DMS53 (cell line): ENCODE results near the gene KRTAP5-2.
"Not testable (repeated sequence)": the region's sequence is repeated elsewhere in the genome, so short reads cannot be mapped to it uniquely, and the experiment has no call there.

Experiments used
- DNase-seq: peaks from one replicate; lab custom pipeline; 2025; lab: John Stamatoyannopoulos, UW

KRTAP5-2 gene

DNA sequence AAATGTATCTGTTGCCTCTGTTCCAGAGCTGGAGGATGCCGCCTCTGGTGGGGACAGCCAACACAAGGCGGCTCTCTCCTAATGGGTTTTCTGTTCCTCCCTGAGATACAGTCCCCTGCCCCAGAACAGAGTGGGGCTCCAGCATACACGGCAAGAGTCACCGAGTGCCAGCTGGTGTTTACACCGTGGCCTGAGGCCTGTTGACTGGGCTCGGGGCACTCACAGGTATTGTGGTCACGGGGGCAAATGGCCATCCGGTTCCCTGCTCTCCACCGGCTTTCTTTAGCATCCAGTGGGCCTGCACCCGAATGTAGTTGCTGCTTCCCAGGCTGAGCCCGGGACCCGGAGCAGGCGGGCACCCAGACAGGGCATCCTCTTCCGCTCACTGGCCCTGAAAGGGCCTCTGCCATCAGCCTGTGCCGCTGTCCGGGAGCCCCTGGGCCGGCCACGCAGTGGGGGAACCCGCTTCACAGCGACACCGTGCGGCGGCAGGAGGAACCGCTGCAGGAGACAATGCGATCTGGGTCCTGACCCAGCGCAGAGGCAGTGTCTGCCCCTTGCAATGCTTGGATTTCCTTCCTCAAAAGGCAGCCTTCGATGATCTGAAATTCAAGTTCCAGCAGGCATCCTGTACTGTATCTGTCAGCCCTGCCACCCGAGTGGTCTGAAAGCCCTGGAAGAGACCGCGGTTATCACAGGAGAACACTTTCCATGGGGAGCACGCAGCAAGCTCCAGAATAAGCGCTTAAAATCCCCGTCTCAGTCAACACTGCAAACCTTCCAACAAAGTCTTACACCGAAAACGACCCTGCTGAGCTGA, 30.6 kb upstream of the KRTAP5-2 start:
- peak; percentile 76 for DNase-seq

DNA sequence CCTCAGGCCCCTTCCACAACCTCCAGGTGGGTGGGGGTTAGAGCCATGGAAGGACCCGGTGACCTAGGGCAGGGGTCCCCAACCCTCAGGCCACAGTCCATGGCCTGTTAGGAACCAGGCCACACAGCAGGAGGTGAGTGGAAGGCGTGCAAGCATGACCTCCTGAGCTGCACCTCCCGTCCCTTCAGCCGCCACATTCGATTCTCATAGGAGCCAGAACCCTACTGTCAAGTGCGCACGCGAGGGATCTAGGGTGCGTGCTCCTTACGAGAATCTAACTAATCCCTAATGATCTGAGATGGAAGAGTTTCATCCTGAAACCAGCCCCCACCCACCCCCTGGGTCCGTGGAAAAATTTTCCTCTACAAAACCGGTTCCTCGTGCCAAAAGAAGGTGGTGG, 27.4 kb upstream of the KRTAP5-2 start:
- no peak for DNase-seq

DNA sequence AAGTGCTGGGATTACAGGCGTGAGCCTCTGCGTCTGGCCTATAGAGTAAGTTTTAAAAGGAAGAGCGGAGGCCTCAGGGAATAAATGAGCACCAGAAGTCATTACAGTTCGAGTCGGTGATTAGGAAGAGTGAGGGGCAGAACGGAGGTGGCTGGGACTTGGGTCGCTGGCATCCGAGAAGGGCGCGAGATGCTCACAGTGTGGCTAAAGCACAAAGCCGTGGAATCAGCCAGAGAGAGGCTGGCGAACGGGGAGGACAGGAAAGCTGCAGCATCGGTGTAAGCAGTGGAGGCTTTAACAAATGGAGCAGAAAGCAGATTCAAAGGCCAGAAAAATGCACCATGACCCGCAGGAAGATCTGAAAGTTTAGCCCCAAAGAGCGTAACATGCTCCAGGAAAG, 26.5 kb upstream of the KRTAP5-2 start:
- DNase-seq: no peak

DNA sequence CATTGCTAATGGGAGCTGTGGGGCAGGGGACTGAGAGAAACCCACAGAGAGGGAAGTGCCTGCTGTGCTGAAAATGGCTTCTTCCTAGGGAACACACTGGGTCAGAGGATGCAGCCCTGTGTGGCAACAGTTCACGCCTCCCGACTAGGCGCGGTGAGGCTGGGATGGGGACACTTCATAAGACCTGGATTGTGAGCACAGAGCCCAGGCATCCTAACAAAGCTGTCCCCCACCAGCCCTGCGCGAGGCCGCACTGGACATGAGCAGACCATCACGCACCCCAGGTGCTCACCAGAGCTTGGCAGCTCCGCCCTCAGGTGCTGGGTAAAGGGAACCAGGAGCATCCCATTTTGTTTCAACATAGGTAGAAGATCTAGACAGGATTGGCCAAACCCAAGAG, 25.6 kb upstream of the KRTAP5-2 start:
- no peak for DNase-seq

DNA sequence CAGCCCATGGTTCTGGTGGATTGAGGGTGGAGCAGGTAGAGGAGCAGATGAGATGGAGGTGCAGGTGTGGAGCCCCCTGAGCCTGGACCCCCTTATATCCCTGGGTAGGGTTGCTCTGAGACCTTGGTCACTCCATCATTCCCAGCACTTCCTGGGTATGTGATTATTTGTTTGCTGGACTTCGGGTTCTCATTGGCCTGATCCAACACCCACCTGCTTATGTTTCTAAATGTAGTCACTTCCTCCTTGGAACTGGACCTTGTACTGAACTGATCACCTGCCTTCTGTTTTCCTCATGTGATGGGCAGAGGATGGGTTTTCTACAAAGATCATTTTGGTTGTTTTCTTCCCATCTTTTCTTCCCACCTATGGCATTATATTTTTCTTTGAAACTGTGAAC, 24.0 kb upstream of the KRTAP5-2 start, which contains the start of gene KRTAP5-4:
TSS of gene KRTAP5-4 (minus strand) at position 53 of the 400 bp plus-strand sequence. CDS start at position 8, 45 bp downstream.
- peak; percentile 61 for DNase-seq

GRCh38 chr11:1619449-1619848, 21.4 kb upstream of the KRTAP5-2 start:
- no peak for DNase-seq

DNA sequence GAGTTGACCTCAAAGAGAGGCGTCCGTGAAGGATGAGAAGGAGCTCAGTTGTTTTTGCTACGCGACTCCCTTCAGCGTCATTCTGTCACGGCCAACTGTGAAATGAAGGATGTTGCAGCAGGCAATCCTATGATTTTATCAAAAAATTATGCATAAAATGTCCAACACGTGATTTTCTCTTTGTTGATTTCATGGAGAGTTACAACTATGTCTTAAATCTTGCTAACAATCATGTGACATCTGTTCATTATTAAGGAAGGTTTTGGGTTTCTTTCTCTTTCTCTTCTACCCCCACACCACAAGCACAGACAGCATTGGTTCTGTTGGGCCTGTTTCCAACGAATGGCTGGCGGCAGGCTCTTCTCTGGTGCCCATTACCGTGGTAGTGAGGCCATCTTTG, 20.1 kb upstream of the KRTAP5-2 start:
- no peak for DNase-seq

- peak; percentile 51 for DNase-seq
Measured at GRCh38 chr11:1608363-1608762, 10.3 kb upstream of the KRTAP5-2 start, which contains the start of gene KRTAP5-3. TSS of gene KRTAP5-3 (minus strand) at chr11:1608463. CDS start at chr11:1608385, 78 bp downstream.

GRCh38 chr11:1607901-1608300, 9.8 kb upstream of the KRTAP5-2 start:
- DNase-seq: not testable (repeated sequence)

- not testable (repeated sequence) for DNase-seq
Measured at GRCh38 chr11:1607156-1607845, 9.2 kb upstream of the KRTAP5-2 start.

DNA sequence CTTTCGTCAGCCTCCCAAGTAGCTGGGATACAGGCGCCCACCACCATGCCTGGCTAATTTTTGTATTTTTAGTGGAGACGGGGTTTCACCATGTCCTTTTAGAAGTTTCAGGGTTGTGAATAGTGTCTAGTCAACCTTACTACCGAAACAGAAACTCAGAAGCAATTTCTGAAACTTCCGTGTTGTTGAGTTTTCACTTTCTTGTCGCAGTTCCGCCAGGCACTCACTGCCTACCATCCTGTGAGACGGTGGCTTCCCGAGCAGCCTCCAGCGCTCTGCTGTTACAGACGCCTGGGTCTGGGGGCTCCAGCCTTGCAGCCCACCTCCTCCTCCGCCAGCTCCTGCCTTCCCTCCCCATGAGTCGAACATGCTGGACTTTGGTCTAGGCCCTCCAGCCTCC, 7.8 kb upstream of the KRTAP5-2 start:
- DNase-seq: not testable (repeated sequence)

DNA sequence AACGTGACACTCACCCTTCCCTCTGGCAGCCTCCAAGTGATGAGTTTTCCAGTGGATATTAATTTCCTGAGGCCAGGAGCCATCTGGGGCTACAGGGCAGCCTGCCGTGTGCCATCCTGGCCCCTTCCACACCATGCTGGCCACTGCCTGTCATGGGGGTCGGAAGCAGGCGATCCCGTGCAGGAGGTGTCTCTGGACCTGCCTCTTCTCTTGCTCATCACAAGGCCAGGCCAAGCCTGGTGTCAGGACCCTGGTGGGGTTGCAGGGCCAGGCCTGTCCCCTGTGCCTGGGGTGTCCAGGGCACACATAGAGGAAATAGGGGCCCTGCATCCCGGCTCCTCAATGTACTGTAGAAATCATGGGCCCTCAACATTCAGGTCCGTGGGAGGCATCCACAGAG, 6.6 kb upstream of the KRTAP5-2 start:
- no peak for DNase-seq

GRCh38 chr11:1604181-1604580, 6.1 kb upstream of the KRTAP5-2 start:
- no peak for DNase-seq

DNA sequence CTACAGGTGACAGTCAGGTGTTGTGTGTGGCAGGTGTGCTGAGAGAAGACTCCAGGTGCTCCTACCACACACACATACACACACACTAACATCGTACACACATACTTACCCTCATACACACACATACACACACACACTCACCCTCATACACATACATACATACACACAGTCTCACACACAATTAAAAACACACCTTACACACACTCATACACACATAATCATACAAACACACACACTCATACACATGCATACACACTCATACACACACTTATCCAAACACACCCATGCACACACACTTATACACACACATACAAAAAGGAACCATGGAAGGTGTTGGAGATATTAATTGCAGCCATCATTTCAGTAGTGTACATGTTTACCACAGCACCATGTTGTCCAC, 5.5 kb upstream of the KRTAP5-2 start:
- DNase-seq: no peak

DNA sequence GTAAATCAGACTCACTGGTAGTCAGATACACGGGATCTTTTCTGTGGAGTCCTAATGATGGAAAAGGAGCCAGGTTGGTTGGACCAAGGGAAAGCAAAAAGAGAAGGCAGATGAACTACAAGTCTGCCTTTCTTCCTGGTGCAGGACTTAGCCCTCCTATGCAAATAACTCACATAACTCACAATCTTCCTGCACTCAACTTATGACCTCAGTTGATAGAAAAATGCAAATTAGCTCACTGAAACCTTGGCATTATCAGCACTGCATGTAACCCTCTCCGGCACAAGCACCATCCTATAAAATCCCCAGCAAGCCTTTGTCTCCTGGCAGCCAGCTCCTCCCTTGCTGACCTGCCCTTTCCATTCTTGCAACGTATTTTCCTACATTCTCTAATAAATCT, 3.6 kb upstream of the KRTAP5-2 start:
- DNase-seq: not testable (repeated sequence)

DNA sequence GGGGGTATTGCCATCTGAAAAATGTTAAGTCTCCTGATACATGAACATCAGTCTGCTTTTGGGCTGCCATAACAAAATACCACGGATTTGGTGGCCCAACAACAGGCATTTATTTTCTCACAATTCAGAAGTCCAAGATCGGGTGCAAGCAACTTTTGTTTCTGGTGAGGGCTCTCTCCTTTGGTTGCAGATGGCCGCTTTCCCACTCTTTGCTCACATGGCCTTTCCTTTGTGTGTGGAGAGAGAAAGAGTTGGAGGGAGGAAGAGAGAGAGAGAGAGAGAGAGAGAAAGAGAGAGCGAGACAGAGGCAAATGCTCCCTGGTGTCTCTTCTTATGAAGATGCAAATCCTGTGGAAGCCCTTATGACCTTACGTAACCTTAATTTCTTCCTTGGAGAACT, 2.5 kb upstream of the KRTAP5-2 start:
- DNase-seq: no peak

DNA sequence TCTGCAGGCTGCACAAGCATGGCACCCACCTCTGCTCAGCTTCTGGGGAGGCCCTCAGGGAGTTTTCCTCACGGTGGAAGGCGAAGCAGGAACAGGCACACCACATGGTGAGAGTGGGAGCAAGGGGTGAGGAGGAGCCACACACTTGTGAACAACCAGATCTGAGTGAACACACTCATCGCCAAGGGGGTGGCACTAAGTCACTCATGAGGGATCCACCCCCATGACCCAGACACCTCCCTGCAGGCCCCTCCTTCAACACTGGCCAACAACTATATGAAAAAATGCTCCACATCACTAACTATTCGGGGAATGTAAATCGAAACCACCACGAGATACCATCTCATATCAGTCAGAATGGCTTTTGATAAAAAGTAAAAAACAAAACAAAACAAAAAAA, 722 bp upstream of the KRTAP5-2 start:
- DNase-seq: no peak

- DNase-seq: not testable (repeated sequence)
Measured at GRCh38 chr11:1598406-1598805, 312 bp upstream of the KRTAP5-2 start.

DNA sequence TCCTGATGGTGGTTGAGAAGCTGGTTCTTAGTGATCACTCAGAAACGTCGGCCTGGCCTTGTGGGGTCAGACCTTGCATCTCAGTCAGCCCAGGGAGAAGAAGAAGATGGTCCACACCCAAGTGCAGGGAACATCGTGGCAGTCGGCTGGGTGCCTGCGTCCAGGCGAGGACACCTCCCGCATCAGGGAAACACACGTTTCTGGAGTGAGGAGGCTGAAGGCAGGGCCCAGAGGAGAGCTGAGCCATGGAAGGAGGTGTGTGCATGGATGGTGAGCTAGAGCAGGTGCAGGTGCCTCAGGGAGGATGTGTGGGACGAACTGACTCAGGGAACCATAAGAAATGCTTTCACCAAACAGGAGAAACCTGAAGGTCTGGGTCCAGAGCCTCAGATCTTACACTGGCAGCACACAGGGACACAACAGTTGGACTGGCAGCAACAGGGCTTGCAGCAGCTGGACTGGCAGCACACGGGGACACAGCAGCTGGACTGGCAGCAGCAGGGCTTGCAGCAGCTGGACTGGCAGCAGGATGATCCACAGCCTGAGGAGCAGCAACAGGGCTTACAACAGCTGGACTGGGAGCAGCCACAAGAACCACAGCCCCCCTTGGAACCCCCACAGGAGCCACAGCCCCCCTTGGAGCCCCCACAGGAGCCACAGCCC, 632 bp downstream of the KRTAP5-2 start:
- DNase-seq: no peak

- DNase-seq: not testable (repeated sequence)
Measured at GRCh38 chr11:1596576-1597121, 1.4 kb downstream of the KRTAP5-2 start.

DNA sequence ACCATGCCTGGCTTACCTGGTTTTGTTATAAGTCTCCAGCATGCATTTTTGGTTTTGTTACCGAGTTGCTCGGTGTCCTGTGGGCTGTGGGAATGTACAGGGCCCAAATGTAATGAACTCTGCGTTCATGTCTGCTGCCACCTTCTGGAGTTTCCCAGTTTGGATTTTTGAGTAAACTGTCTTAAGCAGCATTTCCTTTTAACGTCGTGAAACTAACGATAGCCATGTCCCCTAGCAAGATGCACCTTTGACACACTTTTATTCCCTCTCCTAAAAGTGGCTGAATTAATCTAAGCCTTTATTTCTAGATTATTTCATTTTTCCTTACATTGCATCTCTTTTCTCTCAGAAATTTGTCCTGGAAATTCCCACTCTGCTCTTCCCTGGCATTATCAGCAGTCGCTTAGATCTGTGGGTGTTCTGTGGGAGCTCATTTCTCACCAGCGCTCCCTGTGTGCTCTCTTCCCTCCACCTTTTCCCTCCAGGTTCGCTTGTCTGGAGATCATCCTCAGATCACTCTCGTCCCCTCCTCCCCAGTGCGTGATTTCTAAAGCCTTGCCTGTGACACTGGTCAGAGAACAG, 2.0 kb downstream of the KRTAP5-2 start:
- peak; percentile 30 for DNase-seq

DNA sequence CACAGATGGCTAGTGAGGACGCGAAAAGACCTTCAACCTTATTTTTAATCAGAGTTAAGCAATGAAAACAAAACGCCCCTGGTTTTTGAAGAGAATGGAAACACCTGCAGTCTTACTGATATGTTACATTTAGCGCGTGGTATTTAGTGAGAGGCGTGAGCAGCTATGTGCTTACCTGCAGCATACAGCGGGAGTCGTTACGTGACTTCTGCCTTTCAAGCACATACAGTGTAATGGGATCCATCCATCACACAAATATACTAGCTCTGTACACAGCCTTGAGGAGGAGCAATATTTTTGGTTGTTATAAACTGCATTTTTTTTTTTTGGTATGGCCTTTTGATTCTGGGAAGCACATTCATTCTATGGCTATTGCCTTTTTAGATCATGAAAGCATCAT, 5.5 kb downstream of the KRTAP5-2 start:
- no peak for DNase-seq
